ENCODE measurements around the gene TEDC1.

DNA sequence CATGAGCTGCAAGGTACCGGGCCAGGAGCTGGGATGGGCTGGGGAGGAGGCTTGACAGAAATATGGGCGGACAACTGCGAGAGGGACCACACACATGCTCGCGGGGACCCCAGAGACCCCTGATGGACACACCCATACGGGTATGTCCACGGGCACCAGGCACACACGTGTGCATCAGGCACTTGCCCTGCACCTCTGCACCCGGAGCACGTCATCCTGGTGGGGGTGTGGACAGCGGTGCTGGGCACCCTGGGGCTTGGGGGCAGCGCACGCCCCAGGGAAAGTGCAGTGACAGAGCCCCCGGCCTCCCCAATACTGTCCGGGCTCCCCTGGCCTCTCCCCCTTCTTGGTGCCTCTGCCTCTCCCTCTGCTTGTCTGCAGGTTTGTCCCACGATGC lies 6.1 kb upstream of the TEDC1 start:
- TF ChIP-seq, protein P1, sequence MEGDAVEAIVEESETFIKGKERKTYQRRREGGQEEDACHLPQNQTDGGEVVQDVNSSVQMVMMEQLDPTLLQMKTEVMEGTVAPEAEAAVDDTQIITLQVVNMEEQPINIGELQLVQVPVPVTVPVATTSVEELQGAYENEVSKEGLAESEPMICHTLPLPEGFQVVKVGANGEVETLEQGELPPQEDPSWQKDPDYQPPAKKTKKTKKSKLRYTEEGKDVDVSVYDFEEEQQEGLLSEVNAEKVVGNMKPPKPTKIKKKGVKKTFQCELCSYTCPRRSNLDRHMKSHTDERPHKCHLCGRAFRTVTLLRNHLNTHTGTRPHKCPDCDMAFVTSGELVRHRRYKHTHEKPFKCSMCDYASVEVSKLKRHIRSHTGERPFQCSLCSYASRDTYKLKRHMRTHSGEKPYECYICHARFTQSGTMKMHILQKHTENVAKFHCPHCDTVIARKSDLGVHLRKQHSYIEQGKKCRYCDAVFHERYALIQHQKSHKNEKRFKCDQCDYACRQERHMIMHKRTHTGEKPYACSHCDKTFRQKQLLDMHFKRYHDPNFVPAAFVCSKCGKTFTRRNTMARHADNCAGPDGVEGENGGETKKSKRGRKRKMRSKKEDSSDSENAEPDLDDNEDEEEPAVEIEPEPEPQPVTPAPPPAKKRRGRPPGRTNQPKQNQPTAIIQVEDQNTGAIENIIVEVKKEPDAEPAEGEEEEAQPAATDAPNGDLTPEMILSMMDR (conservative IDR thresholded peaks at IDR 0.05; ENCODE audit: low read depth, low read length), result no peak
- TF ChIP-seq EZH2 (IDR thresholded peaks at IDR 0.05; ENCODE audit: borderline replicate concordance, low read depth, low read length, poor library complexity, severe bottlenecking), result no peak
